Fibroblast of lung (primary cell): Measurements from ENCODE around the gene TSR3. TPM values are rescaled to one million over a fixed set of nuclear protein-coding genes. Genes with fewer than 3 reads are reported as not detected.

Experiments
- DNase-seq, 2 donors: peaks; one replicate each; pipeline versions ENCODE4 v3.0.0 to v3.0.0-alpha.2; 2010; ENCODE audit warnings: low read depth in 2 of 2
- H2AFZ ChIP-seq: 2 replicates; pipeline ENCODE4 v1.5.1; 2012; ENCODE audit warnings: low read length, control low read depth, inconsistent platforms
- H3K27ac ChIP-seq: 2 replicates; pipeline ENCODE4 v1.5.1; 2011; ENCODE audit warnings: low read length, control low read depth; ENCODE audit not compliant: insufficient read depth
- H3K27me3 ChIP-seq: 2 replicates; pipeline ENCODE4 v1.5.1; 2011; ENCODE audit warnings: mild to moderate bottlenecking, low read length; ENCODE audit not compliant: control insufficient read depth, insufficient read depth
- H3K36me3 ChIP-seq: 2 replicates; pipeline ENCODE4 v1.5.1; 2011; ENCODE audit warnings: low read length; ENCODE audit not compliant: control insufficient read depth, insufficient read depth
- H3K4me1 ChIP-seq: 2 replicates; pipeline ENCODE4 v1.5.1; 2011; ENCODE audit warnings: low read length; ENCODE audit not compliant: control insufficient read depth, insufficient read depth; ENCODE audit errors: extremely low read depth
- H3K4me2 ChIP-seq: 2 replicates; pipeline ENCODE4 v1.5.1; 2011; ENCODE audit warnings: low read length, control low read depth; ENCODE audit not compliant: insufficient read depth; ENCODE audit errors: extremely low read depth
- H3K4me3 ChIP-seq, 4 experiments: fragments of 200-600 bp in 1 of 4; sonication (generic) in 1 of 4; replicated peaks in 1 of 4; 2 replicates each; pipeline ENCODE4 v1.5.1; 2011 to 2016; ENCODE audit warnings: low read length in 4 of 4, low read depth in 3 of 4, mild to moderate bottlenecking in 3 of 4, control low read depth in 2 of 4, inconsistent platforms in 1 of 4, mixed read lengths in 1 of 4; ENCODE audit not compliant: insufficient read depth in 1 of 4; ENCODE audit errors: control extremely low read depth in 1 of 4
- H3K79me2 ChIP-seq: 2 replicates; pipeline ENCODE4 v1.5.1; 2012; ENCODE audit warnings: mild to moderate bottlenecking, low read length, inconsistent platforms; ENCODE audit not compliant: control insufficient read depth, insufficient read depth
- H3K9ac ChIP-seq: 2 replicates; pipeline ENCODE4 v1.5.1; 2011; ENCODE audit warnings: mild to moderate bottlenecking, low read length, control low read depth; ENCODE audit not compliant: insufficient read depth
- H3K9me3 ChIP-seq: 2 replicates; pipeline ENCODE4 v1.5.1; 2012; ENCODE audit warnings: low read depth, low read length; ENCODE audit not compliant: control insufficient read depth, insufficient read depth
- H4K20me1 ChIP-seq: 2 replicates; pipeline ENCODE4 v1.5.1; 2011; ENCODE audit warnings: low read length; ENCODE audit not compliant: control insufficient read depth, insufficient read depth; ENCODE audit errors: extremely low read depth
- EZH2 ChIP-seq: IDR thresholded peaks from 2 replicates; pipeline ENCODE4 v1.5.1; 2012; ENCODE audit warnings: low read length, control low read depth, mild to moderate bottlenecking; ENCODE audit errors: missing control alignments
- polyA plus RNA-seq, 2 donors: library from polyadenylated mRNA; depleted of rRNA in 1 of 2; stranded (reverse) in 1 of 2; unstranded in 1 of 2; fragments of >200 nt; gene quantifications; 2 replicates each; pipeline ENCODE4 v1.2.1, GENCODE V29; 2011 to 2012; ENCODE audit warnings: missing spikeins in 1 of 2
- total RNA-seq: library from RNA; depleted of rRNA; stranded (reverse); fragments of >200 nt; gene quantifications from 2 replicates; pipeline ENCODE4 v1.2.1, GENCODE V29; 2014
- TF ChIP-seq, protein P1 (sequence below), 2 donors: IDR thresholded peaks in 1 of 2; conservative IDR thresholded peaks in 1 of 2; 1 replicate in 1 of 2; 2 replicates in 1 of 2; pipeline ENCODE4 v1.5.1; 2011 to 2012; ENCODE audit warnings: low read length in 2 of 2, control low read depth in 1 of 2, inconsistent platforms in 1 of 2, low read depth in 1 of 2, mild to moderate bottlenecking in 1 of 2

TSR3 gene
- total and polyA plus RNA-seq, 2 donors (not counting 1 experiment from before 2014, with no cell fraction given) = 36.2 to 77.6 TPM

DNA sequence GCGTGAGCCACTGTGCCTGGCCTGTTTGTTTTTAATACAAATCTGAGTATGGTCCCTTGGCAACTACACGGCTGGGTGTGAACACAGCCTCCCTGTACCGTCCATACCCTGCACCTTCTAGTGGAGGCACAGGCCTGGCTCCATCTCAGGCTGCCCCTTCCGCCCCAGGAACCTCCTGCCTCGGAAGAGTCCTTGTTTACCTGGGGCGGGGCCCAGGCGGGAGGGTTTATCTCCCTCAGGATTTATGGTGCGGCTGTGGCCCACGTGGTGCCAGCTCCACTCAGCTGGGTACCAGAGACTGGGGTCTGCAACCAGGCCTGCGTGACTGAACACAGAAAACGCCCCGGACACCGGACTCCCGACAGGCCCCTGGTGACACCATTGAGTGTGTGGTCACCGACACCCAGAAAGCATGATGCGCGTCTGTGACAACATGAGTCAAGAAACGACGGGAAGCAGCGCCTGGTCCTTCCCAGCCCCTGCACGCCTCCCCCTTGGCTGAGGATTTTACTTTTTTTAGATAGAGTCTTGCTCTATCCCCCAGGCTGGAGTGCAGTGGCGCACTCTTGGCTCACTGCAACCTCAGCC lies 43.9 kb upstream of the TSR3 start:
- no peak for DNase-seq
- H3K27me3 ChIP-seq = no peaks in the 10 kb centered on the region
- H3K4me1 ChIP-seq = no peaks in the 10 kb centered on the region
- H3K4me2 ChIP-seq = no peak overlapping the region
- H3K9ac ChIP-seq = no peak overlapping the region
- no peak overlapping the region for H3K27ac ChIP-seq
- H3K79me2 ChIP-seq = no peaks in the 10 kb centered on the region
- no peak overlapping the region for H2AFZ ChIP-seq
- peaks cover 3% of the 10 kb centered on the region for H3K36me3 ChIP-seq
- no peaks in the 10 kb centered on the region for H3K9me3 ChIP-seq
- TF ChIP-seq, protein P1, sequence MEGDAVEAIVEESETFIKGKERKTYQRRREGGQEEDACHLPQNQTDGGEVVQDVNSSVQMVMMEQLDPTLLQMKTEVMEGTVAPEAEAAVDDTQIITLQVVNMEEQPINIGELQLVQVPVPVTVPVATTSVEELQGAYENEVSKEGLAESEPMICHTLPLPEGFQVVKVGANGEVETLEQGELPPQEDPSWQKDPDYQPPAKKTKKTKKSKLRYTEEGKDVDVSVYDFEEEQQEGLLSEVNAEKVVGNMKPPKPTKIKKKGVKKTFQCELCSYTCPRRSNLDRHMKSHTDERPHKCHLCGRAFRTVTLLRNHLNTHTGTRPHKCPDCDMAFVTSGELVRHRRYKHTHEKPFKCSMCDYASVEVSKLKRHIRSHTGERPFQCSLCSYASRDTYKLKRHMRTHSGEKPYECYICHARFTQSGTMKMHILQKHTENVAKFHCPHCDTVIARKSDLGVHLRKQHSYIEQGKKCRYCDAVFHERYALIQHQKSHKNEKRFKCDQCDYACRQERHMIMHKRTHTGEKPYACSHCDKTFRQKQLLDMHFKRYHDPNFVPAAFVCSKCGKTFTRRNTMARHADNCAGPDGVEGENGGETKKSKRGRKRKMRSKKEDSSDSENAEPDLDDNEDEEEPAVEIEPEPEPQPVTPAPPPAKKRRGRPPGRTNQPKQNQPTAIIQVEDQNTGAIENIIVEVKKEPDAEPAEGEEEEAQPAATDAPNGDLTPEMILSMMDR (conservative IDR thresholded peaks at IDR 0.05 in 1 of 2, IDR thresholded peaks at IDR 0.05 in 1 of 2; ENCODE audit: low read depth in 1 of 2, low read length in 2 of 2) = no peak
- no peak for TF ChIP-seq EZH2
- H4K20me1 ChIP-seq = no peaks in the 10 kb centered on the region
- H3K4me3 ChIP-seq = no peak overlapping the region

DNA sequence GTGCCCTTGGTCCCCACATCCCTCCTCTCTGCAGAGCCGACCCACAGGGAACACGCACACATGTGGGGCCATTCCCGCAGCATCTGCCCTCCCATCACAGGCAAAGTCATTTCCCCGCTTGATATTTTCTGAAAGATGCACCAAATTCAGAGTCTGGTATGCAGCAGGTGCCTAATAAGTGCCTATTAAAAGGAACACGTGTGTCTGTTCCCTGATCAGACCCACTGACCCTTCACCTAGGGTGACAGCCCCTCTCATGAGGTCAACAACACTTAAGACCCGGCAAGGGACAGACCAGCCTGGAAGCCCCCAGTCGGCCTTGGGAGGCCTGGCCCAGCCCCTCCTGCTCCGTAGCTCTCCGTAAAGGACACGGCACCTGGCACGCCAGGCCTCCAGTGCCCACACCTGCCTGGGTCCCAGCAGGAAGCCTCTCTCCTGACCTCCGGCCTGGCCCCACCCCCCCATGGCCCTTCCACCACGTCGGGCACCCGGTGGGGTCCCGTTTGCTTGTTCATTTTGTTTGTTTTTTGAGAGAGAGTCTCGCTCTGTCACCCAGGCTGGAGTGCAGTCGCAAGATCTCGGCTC lies 42.8 kb upstream of the TSR3 start:
- Histone ChIP-seq H3K9me3 (no peaks in the 10 kb centered on the region), H3K27ac (no peak overlapping the region), H3K79me2 (no peaks in the 10 kb centered on the region), H3K4me3 (no peak overlapping the region), H3K36me3 (peaks cover 3% of the 10 kb centered on the region), H3K9ac (no peak overlapping the region), H3K4me1 (no peaks in the 10 kb centered on the region), H2AFZ (no peak overlapping the region), H3K4me2 (no peak overlapping the region), H3K27me3 (no peaks in the 10 kb centered on the region), H4K20me1 (no peaks in the 10 kb centered on the region)
- DNase-seq = no peak
- TF ChIP-seq, protein P1 (conservative IDR thresholded peaks at IDR 0.05 in 1 of 2, IDR thresholded peaks at IDR 0.05 in 1 of 2; ENCODE audit: low read depth in 1 of 2, low read length in 2 of 2) = no peak
- TF ChIP-seq EZH2 = no peak

DNA sequence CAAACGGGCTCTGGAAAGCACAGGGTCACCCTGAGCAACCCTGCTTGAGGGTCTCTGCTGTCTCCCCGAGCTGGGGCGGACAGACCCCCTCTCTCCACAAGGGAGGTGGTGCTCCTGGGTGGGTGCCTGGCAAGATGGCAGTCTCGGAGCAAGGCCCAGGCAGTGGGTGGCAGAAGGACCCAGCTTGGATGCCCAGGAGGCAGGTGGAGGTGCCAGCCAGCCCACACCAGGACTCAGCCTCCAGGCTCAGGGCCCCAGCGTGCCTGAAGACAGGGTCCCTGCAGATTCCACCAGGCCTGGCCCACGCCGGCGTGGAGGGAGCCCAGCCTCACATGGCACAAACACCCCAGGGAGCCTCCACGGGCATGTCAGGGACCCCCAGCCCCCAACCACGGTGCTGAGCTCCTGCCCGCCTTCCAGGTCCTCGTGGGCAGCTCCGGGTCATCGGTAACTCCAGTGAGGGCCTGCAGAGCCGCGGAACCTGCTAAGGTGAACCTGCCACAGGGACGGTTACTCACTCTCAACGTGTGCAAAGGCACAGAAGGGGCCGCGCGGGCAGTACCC lies 42.0 kb upstream of the TSR3 start:
- no peak overlapping the region for H3K9ac ChIP-seq
- no peak overlapping the region for H2AFZ ChIP-seq
- no peak overlapping the region for H3K27ac ChIP-seq
- TF ChIP-seq EZH2 = no peak
- TF ChIP-seq, protein P1 (conservative IDR thresholded peaks at IDR 0.05 in 1 of 2, IDR thresholded peaks at IDR 0.05 in 1 of 2; ENCODE audit: low read depth in 1 of 2, low read length in 2 of 2) = no peak
- no peaks in the 10 kb centered on the region for H4K20me1 ChIP-seq
- H3K4me1 ChIP-seq = no peaks in the 10 kb centered on the region
- H3K4me3 ChIP-seq = no peak overlapping the region
- H3K4me2 ChIP-seq = no peak overlapping the region
- no peaks in the 10 kb centered on the region for H3K27me3 ChIP-seq
- no peaks in the 10 kb centered on the region for H3K9me3 ChIP-seq
- no peaks in the 10 kb centered on the region for H3K79me2 ChIP-seq
- DNase-seq = no peak
- no peaks in the 10 kb centered on the region for H3K36me3 ChIP-seq
